8988T (cell line): ENCODE data around the gene S100A7A.
"Not testable (repeated sequence)": the region's sequence is repeated elsewhere in the genome, so short reads cannot be mapped to it uniquely, and the experiment has no call there.

Experiments
- DNase-seq: peaks from one replicate; pipeline ENCODE4 v3.0.0; 2011

The S100A7A gene

DNA sequence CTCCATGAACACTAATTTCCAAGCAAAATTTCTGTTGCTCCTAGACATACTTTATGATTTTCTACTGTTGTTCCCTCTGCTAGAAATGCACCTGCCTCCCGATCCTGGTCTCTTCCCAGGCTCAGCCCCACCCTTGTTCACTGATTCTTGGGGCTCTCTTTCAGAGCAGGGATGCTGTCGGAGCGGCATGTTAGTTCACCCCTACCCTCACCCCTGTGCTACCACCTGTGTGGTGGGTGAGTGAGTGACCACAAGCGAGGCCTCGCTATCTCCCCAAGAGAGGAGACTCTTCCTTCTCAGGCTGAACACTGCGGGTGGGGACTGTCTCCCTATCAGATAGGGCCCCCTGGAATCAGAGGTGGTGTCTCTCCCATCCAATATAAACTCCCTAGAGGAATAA, 20.5 kb upstream of the S100A7A start:
- DNase-seq = no peak

DNA sequence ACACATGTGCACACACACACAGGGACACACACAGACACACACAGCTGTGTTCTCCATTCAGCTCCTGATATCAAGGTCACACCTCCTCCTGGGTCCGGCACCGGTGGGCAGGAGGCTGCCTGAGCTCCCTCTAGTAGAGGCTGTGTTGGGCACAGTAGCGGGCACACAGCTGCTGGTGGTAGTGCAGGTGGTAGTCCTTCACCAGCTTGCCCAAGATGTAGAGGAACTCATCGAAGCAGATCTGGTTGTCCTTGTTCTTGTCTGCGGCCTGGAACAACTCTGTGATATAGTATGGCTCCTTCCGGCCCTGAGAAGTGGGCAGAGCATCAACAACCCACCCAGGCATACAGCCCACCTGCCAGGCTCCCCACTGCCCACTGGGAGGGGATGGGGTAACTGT, 19.9 kb upstream of the S100A7A start:
- no peak for DNase-seq

DNA sequence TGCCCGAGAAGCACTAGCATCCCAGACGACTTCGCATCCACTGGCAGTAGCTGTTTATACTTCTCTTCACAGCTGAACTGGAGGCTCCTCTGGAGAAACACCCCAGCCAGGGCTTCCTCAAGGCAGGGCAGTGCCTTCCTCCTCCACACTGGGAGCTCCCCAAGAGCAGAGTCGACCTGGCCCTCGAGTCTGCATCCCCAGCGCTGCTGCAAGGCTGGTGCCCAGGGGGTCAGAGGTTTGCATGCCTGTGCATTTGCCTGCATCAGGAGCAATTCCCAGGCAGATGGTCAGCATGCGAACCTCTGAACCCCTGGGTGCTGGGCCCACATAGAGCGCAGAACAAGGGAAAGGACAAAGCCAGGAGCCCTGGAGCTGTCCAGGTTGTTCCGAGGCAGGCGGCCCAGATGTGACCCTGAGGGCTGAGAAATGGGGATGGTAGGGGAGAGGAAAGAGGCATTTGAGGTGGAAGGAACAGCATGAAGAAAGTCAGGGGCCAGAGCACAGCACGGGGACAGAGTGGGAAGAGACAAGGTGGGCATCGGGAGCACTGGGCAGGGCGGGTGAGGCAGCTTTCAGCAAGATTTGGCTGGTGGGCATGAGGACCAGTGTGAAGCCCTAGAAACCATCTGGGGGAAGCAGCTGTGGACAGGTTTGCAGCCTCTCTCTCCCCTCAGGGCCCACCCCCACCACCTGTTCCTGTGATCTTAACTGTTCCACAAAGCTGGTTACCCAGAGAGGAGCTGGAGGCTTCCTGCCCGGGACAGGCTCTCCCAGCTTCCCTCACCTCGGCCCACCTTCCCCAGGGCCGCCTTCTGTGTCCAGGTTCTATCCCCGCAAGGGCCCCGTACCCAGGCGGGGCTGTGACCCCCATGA, 19.0 kb upstream of the S100A7A start:
- no peak for DNase-seq

DNA sequence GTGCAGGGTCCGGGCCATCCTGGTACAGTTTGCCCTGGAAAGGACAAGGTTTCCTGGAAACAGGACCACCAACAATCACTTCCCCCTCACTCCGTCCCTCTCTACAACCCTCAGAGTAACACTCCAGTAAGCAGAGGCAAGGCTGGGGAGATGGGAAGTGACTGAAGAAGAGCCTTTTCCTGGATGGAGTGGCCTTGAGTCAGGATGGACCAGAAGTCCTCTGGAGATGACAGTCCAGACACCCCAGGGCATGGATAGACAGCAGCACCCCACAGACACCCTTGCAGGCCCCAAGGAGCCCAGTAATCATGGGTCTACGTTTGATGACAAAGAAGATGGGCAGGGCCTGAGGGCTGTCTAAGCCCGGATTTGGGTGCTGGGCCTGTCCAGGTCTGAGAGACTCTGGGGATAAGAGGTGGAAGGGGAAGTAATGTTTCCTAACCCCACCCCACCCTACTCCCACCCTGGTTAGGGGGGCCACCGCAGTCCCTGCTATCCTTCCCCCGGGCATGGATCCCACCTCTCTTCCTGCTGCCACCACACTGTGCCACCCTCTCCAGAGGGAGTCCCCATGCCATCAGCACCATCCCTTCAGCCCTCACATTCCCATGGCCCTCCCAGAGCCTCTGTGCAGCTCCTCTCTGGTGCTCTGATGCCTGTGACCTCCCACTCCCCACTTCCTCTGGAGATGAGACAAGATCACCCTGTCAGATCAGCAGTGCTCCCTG, 18.2 kb upstream of the S100A7A start:
- no peak for DNase-seq

DNA sequence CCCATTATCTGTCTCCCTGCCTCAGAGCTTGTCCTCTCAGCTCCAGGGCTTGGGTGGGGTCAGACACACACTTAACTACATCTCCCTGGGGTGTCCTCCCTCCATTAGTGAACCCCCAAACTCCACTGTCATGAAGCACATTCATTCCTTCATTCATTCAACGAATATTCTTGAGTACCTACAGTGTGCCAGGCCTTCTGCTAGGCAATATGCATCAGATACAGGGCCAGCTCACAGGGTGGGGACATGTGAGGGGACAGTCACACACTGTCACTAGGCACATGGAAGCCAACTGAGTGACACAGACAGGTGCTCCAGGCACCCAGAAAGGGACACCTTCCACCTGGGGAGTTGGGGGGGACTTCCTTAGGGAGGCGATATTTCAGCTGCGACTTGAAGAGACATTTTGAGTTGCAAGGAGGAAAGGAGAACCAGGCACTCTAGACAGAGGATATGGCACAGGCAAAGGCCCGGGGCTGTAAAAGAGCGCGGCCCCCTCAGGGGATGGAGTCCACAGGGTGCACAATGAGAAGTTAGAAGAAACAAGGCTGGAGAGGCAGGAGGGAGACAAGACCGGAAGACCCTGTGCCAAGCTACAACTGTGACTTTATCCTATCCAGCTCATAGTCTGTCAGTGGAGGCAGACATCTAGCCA, 16.8 kb upstream of the S100A7A start:
- no peak for DNase-seq

DNA sequence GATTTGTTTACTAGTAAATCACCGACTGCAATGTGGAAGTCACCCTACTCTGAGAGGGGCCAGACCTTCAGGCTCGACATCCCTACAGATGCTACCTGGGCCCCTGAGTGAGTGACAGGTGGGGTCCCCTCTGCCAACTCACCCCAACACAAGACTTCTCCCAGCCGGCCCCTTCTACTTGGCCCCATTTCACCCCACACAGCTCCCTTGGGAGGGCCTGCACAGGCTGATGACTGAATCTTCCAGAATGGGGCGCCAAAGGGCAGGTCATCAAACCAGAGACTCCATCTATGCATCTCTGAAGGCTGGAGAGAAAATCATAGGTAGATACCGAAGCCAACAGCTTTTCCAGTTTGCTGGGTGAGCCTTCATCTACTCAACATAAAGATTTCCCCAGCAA, 16.1 kb upstream of the S100A7A start:
- no peak for DNase-seq

DNA sequence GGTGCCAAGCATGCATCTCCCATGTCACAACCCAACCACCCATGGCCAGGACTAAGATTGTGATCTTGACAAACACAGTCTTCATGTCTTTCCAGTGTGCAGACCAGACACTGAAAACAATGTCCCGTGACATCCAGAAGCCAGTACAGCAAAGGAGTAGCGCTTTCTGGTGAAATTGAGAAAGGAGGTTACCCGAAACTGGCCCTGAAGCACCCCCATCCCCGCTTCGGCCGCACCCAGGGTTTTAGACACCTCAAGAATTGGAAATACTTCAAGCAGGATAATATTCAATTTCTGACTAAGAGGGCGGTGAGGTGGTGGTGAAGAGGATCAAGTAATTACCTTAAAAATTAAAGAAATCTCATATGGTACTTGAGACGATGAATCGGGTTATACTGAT, 14.9 kb upstream of the S100A7A start:
- DNase-seq = no peak

DNA sequence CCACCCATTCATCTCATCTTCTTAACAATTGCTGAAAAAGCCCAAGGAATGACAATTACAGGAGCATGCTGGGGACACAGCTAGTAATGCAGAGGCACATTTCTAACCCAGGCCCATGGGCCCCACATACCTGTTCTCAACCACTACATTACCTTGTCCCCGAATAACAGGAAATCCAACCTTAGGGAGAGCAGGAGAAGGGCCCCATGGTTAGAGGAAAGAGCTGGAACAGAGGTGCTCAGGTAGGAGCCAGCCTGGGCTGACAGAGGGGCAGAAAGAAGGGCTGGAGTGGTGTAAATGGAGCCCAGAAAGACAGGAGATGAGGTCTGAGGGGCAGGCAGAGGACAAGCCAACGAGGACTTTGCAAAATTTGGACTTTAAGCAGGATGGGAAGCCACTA, 14.1 kb upstream of the S100A7A start:
- no peak for DNase-seq

DNA sequence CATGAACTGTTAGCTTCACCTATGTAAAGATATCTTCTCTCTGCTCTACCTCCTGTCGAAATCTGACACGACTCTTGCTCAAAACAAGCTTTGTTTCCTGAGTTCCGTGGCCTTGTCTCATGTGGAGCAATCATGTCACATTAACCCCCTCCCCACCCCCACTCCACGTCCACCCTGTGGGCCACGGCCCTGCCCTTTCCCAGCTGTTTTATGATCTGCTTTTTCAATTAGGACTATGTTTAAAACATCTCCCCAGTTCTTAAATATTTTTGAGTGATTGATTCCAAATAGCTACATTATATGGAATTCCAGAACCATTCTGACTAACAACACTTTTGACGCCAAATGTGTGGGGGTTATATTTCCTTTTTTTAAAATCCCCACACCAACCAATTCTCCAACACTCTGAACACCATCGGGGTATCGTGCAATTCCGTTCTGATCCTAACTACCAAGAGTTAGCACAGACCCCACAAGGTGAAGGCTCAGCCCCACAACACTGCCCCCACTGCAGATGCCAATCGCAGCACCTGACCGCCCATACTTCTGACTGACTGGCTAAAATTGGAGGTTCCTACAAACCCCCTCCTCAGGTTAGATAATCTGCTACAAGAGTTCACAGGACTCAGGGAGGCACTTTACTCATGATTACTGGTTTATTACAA, 12.8 kb upstream of the S100A7A start:
- DNase-seq = no peak

DNA sequence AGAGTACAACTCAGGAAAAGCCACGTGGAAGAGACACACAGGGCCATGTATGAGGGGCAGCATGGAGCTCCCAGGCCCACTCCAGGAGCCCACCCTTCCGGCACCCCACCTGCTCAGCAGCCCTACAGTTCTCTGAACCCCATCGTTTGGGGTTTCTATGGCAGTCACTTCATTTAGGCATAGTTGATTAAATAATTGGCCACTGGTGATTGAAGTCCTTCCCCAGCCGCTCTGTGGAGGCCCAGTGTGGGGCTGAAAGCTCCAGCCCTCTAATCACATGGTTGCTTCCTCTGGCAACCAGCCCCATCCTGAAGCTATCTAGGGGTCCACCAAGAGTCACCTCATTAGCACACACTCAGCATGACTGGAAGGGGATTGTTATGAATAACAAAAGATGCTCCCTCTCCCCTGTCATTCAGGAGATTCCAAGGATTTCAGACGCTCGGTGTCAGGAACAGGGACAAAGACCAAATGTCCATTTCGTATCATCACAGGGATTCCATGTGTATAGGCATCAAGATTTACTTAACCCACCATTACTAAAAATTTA, 12.2 kb upstream of the S100A7A start:
- no peak for DNase-seq

DNA sequence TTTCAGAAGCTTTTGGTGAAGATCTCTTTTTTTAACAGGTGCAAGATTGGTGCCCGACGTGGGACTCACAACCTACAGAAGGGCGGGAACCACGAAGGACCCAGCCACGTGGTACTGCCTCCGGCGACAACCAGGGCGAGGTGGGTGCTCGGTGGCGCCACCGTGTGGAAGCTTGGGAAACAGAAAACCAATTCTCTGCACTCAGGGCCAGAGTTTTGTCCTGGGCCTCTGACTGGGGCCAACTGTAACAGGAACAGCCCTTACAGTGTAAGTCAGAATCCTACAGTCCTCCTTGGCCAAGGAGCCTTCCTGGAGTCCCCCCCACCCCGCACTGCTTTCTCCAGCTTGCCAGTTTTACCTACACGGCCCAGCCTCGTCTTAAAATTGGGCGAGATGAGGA, 11.6 kb upstream of the S100A7A start:
- DNase-seq = peak; percentile 56

DNA sequence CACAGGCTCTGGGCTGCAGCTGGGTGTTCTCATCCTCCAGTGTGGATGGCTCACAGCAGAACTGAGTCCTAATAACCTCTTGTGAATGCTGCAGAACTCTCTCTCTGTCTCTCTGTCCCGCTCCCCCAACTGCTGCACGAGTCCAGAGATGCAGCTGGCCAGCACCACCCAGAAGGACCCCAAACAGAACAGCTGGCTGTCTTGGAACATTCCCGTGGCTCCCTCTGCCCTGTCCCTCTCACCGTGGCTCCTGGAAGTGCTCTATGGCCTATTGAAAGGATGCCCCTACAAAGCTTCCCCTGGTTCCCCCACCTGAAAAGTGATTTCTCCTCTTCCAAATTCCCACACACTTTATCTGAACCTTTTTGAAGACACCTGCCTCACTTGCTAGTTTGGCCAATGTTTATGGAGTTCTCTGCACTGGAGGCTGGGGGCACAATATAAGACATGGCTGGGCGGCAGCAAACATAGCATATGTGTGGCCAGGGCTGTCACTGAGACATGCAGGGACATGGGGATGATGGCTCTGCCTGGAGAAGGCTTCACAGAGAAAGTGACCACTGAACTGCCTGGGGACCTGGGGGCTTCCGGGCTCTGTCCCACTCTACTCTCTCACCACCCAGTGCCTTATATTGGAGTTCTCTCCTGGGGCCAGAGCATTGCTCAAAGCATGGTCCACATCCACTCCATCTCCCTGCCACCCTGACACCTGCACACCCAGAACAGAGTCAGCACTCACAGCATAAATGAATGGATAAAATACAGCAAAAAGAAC, 10.3 kb upstream of the S100A7A start:
- DNase-seq = not testable (repeated sequence)

DNA sequence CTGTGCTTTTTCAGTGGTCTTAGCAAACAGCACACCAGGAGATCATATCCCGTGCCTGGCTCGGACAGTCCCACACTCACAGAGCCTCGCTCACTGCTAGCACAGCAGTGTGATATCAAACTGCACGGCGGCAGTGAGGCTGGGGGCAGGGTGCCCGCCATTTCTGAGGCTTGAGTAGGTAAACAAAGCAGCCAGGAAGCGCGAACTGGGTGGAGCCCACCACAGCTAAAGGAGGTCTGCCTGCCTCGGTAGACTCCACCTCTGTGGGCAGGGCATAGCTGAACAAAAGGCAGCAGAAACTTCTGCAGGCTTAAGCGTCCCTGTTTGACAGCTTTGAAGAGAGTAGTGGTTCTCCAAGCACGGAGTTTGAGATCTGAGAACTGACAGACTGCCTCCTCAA, 9.0 kb upstream of the S100A7A start:
- DNase-seq = not testable (repeated sequence)

DNA sequence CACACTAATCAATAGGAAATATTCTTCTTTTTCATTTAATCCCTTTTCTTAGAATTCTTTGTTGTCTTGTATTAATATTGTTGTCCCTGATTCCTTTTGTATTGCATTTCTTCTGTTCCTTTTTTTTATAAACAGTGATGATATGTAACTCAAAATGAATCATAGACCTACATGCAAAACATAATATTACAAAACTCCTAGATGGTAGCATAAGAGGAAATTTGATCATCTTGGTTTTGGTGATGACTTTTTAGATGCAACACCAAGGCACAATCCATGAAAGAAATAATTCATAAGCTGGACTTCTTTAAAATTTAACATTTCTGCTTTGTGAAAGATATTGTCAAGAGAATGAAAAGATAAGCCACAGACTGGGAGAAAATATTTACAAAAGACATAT, 2.4 kb upstream of the S100A7A start:
- DNase-seq = not testable (repeated sequence)

DNA sequence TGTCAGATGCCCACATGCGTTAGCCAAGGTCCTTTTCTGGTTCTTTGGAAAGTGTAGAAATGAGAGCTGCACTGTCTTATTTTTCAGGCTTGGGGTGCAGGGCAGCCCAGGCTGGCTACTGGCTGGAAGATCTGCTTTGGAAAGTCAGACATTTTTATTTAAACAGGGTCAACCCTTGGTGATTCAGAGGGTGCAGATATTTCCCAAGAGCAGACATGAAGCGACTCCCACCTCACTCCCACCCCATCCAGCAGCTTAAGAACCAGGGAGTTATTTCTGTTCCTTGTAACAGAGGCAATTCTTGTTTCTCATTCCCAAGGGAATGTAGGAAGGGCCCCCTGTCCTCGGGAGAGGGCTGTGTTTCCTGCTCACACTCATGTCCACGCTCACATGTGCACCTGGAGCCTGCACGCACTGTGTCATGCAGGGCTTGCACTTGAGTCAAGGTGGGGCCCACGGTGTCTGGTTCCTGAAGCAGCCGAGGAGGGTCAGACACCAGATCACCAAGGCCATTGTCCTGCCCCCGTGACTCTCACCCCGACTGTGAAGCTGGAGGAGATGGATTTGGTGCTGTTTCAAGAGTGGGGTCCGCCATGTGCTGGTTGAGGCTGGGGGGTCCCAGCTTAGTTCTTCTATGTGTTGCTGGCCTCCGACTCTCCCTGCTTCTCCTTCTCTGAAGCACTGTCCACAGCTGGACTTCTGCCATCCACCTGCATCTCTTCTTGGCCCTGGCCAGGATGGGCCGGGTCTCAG, 992 bp downstream of the S100A7A start:
- no peak for DNase-seq

DNA sequence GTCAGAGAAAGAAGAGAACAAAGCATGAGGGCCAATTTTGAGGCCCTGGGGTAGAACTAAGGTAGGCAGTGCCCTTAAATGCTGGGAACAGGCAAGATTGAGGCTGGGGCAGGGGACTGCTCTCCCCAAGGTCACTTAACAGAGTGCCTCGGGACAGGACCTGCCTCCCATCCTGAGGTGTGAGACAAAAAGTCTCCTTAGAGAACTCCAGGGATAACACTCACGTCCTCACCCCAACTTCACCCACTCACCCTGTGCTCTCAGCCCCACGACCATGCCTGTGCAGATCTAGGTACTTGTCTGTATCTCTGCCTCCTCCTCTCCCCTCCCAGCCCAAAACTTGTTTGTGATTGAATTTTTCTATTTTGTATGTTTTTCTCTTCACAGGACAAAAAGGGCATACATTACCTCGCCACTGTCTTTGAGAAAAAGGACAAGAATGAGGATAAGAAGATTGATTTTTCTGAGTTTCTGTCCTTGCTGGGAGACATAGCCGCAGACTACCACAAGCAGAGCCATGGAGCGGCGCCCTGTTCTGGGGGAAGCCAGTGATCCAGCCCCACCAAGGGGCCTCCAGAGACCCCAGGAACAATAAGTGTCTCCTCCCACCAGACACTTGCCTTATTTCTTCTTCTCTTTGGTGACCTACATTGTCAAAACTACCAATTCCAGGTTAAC, 2.6 kb downstream of the S100A7A start:
- DNase-seq = not testable (repeated sequence)

DNA sequence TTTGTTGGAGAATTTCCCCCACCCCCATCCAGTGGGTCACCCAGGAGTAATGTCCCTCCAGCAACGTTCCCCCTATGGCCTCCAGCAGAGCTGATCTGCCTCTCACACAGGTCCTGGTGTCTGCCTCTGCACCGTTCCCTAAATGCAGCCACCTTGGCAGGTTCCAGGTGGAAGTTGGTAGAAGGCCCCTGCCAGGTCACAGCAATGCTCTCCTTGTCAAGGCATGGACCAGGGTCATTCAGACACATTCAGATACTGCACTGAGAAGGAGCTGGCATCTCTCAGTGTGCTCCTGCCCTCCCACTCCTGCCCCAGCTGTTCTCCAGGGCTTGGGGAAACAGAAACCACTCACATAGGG, 3.1 kb downstream of the S100A7A start:
- DNase-seq = not testable (repeated sequence)

DNA sequence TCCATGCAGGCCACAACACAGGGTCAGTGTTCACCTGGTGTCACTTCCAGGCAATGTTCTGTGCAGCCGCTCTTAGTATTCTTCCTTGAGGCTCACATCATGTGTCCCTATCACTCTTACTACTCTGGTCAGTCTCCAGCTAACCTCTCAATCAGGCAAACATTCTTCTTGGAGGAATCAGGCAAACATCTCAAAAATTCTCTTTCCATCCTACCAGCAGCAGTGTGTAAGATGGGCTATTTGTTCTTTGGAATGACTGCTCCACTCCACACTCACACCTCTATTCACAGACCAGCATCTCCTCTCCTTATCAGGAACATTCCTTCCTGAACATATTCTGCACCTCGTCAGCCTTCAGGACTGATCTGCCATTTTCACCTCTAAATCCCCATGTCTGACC, 4.0 kb downstream of the S100A7A start:
- no peak for DNase-seq

DNA sequence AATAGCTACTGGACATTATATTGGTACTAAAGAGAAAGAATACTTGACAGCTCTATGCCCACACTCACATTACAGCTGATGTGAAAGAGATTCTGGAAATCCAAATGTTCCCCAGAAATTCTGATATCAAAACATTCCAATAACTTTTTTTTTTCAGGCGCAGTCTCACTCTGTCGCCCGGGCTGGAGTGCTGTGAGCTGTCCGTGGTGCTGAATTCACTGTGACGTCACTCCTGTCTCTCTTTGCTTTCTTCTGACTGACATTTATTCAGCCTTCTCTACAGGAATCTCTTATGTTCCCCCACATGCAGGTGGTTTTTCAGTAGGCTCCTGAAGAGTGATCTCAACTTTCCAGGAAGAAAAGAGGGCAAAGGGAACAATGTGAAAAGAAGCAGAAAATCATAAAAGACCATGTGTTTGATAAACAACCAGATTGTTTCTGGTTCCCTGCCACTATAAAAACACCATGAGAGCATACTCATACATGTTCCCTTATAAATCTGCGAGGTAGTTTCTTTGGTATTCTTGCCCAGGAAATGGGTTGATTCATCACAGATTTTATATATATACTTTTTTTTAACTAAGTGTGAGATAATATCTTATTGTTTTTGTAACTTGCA, 6.2 kb downstream of the S100A7A start:
- no peak for DNase-seq

DNA sequence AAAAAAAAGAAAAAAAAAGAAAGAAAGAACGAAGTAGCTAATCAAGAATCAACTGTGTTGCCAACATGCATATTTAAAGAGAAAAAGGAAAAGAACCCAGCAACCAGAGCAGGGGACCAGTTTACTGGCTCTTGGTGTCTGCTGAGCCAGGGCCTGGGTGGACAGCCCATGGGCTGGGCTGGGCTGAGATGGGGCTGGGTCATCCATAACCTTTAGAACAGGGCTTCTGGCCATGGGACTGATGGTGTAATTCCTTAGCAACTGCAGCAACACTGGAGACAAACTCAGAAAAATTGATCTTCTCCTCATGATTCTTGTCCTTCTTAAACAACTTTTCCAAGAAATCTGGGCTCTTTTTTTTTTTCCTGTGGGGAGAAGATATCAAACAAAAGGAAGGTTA, 10.5 kb downstream of the S100A7A start:
- no peak for DNase-seq
